Activated CD4-positive, CD25-positive, alpha-beta regulatory T cell treated with anti-CD3 and anti-CD28 coated beads, Interleukin-2, amount 50 U/mL, for 16 hours (primary cell): ENCODE measurements around the gene ZNF202.
A peak's percentile ranks its signal among the peaks of the same experiment; 100 is the strongest.
"Not testable (repeated sequence)": the region's sequence is repeated elsewhere in the genome, so short reads cannot be mapped to it uniquely, and the experiment has no call there.

Experiments
- DNase-seq: peaks from one replicate; pipeline ENCODE4 v3.0.0-alpha.2; 2020; ENCODE audit warnings: low read depth, low spot score

Gene ZNF202

GRCh38 chr11:123741159-123742030 is at the start of gene ZNF202:
ZNF202 (minus strand) TSS chr11:123741660; CDS start chr11:123730888, 10,772 bp downstream.
- DNase-seq = peak; percentile 83

- no peak for DNase-seq
Measured at GRCh38 chr11:123783536-123783935, 42.1 kb upstream of the ZNF202 start.

GRCh38 chr11:123778511-123778910 is 37.1 kb upstream of the ZNF202 start:
- no peak for DNase-seq

DNA sequence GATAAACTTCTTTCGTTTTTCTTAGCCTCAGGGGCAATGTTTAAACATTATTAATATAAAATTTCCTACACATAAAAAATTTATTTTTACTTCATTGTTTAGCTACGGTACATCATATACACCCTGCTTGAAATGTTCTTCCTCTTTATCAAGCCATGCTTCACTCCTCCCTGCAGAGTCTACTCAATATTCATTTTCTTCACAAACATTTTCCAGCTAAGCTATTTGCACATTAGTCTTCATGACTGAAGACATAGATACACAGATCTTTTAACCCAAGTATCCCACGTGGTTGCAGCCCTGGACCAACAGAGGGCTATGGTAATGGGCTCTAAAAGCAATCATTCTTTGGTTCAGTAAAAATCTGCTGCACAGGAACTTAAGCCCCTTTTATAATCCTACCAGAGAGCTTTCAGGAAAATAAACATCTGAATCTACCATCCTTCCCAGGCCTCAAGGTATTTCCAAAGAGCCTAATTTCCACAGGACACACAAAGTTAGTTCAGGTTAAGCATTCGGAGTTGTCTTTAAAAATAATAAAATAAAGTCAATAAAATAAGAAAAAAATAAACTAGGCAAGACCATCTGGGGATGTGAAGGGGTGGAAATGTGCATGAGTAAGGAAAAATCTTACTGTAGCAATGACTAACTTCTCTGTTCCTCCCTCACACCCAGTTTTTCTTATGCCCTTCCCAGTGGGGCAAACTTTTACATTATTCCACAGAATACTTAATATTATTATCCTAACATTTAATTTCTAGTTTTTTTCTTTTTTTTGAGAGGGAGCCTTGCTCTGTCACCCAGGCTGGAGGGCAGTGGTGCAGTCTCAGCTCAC is 34.5 kb upstream of the ZNF202 start:
- DNase-seq = no peak

GRCh38 chr11:123775289-123775688 is 33.8 kb upstream of the ZNF202 start:
- no peak for DNase-seq

GRCh38 chr11:123773959-123774358 is 32.5 kb upstream of the ZNF202 start:
- no peak for DNase-seq

- no peak for DNase-seq
Measured at GRCh38 chr11:123773026-123773425, 31.6 kb upstream of the ZNF202 start.

DNA sequence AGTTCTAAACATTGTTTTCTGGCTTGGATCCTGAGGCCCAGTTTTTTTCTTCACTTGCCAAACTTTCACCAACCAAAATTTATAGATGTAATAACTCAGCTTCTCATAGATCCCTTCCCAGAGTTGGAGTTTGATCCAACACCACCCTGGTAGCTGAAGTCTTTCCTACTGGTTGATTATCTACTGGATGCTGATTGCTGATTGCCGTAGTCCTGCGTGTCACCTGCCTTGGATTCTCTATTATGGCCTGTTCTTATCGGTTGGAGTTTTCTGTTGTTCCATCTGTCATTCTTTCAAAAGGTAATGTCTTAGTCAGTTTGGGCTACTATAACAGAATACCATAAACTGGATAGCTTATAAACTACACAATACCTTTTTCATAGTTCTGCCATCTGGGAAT is 30.2 kb upstream of the ZNF202 start:
- DNase-seq = no peak

DNA sequence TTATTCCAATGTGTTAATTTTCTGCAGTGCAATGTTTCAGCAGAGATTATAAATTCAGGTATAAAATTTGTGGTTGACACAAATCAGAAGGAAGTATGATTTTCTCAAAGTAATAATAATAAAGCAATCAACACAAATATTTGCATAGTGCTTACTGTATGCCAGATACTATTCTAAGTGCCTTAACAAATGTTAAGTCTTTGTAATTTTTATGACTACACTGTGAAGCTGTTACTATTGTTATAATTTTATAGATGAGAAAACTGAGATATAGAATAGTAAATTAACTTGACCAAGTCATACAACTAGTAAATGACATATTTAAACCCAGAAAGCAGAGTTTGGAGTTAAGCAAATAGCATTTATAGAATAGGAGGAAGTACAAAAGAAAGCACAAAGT is 29.3 kb upstream of the ZNF202 start:
- no peak for DNase-seq

DNA sequence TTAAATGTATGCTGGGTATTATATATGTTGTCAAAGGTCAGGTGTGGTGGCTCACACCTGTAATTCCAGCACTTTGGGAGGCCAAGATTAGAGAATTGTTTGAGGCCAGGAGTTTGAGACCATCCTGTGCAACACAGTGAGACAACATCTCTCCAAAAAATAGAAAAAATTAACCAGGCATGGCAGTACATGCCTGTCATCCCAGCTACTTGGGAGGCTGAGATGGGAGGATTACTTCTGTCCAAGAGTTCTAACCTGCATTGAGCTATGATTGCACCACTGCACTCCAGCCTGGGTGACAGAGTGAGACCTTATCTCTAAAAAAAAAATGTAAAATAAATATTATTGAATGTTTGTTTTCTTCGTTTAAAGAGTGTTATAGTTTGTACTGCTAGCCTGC is 24.1 kb upstream of the ZNF202 start:
- DNase-seq = no peak

- no peak for DNase-seq
Measured at GRCh38 chr11:123762422-123762821, 21.0 kb upstream of the ZNF202 start.

DNA sequence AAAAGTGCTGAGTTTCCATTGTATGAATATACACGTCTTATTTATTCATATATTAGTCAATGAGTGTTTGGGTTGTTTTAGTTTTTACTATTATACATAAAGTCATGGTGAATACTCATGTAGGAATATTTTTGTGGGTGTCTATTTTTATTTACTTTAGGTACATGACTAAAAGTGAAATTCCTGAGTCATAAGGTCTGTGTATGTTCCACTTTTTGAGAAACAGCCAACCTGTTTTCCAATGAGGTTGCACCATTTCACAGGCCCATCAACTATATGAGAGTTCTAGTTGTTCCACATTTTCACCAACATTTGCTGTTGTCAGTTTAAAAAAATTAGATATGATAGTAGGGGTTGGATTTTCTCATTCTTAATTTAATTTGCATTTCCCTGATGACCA is 19.4 kb upstream of the ZNF202 start:
- no peak for DNase-seq

GRCh38 chr11:123757976-123758375 is 16.5 kb upstream of the ZNF202 start:
- no peak for DNase-seq

DNA sequence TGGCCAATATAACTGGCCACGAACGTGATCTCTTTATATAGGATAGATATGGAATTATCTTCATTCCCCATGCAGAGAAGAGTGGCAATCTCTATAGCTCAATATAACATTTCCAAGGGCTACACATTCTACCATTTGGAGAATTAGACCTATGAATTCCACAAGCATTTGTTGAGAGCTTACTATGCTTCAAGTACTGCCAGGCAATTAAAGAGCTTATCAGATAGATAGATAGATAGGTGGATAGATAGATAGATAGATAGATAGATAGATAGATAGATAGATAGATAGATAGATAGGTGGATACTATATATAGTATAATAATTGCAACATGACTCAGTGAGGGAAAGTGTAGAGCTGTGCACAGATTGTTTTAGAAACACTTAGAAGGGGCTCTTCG is 14.4 kb upstream of the ZNF202 start:
- DNase-seq = no peak

DNA sequence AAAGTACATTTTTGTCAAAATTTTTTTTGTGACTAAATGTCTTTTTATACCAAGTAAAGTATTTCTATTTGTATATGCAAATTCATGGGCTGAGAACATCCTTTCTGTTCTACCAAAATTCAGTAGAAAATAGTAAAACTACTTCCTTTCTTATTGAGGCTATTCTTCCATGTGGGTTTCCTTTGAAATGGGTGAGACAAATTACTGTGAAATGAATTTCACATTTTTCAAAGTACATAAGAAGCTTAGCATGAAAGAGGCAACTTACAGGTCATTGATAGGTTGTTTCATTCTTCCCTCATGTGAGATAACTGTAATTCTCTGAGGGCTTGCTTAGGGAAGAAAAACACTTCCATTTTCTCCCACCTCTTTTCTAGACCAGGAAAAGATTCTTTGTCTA is 13.9 kb upstream of the ZNF202 start:
- DNase-seq = no peak

DNA sequence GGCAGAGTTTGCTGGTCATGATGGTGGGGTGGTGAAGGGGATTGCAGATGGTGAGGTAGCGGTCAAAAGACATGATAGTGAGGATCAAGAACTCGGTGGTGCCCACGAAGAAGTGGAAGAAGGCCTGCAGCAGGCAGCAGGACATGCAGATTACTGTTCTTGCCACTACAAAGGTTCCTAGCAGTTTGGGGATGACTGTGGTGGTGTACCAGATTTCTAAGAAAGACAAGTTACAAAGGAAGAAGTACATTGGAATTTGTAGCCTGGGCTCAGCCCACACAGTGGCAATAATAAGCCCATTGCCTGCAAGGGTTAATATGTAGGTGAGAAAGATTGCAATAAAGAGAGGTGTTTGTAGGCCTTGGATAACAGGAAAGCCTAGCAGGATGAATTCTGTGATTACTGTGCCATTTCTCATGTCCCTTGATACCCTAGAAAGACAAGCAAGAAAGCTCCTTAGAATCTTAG is 12.7 kb upstream of the ZNF202 start, which contains the start of gene OR6X1:
Gene OR6X1 (minus strand): TSS at position 418 of the 468 bp plus-strand sequence. CDS start 0 bp downstream, at position 418.
- no peak for DNase-seq

DNA sequence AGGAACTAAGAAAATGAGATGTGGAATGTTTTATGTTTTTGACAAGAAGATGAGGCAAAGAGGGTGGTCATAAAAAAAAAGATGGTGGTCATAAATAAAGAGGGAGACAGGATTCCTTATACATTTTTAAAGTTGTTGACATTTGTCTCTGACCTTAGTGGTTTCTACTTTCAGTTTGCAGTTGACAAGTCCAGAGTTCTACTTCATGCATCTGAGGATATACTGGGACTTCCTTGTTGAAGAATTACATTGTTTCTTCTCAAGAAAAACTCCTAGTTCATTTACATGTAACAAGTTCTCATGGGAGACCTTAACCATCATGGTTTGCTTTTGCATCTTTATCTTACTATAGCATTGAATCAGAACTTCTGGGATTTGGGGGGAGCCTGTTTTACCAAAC is 11.7 kb upstream of the ZNF202 start:
- no peak for DNase-seq

DNA sequence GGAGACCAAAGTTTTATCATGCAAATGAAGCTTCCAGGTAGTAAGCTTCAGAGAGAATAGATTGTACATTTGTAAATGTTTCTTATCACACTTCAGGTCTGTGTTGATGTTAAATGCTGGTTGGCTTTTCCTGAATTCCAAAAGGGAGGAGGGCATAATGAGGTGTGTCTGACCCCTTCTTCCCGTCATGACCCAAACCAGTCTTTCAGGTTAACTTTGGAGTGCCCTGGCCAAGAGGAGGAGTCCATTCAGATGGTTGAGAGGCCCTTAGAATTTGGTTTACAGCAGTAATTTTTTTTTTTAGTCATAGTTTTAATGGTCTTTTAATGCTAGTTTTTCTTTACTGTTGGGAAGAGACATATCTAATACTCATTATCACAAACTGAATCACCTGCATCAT is 10.3 kb upstream of the ZNF202 start:
- no peak for DNase-seq

GRCh38 chr11:123748349-123748748 is 6.9 kb upstream of the ZNF202 start:
- not testable (repeated sequence) for DNase-seq

DNA sequence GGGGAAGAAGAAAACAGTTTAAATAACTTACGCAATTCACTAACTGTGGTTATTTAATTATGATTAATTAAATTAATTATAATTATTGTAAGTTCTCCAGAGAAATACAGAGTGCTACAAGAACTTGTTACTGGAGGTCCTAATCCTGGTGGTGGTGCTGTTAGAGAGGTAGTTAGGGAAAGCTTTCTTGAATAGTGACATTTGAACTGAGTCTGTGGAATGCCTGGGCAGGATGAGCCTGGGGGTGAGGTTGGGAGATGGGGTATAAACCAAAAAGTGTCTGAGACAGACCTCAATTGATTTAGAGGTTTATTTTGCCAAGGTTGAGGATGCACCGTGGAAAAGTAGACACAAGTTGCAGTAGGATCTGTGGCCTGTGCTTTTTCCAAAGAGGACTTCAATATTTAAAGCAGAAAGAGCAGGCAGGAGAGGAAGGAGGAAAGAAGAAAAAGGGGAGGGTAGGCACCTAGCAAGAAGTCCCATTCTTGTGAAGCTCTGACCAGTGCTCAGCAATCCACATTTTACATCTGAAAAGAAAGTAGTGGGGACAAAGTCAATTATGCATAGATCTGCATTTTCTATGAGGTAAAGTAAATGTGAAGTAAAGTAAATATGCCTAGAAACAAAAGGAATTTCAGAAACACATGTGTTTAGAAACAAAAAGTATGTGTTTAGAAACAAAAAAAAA is 4.4 kb upstream of the ZNF202 start:
- DNase-seq = no peak

DNA sequence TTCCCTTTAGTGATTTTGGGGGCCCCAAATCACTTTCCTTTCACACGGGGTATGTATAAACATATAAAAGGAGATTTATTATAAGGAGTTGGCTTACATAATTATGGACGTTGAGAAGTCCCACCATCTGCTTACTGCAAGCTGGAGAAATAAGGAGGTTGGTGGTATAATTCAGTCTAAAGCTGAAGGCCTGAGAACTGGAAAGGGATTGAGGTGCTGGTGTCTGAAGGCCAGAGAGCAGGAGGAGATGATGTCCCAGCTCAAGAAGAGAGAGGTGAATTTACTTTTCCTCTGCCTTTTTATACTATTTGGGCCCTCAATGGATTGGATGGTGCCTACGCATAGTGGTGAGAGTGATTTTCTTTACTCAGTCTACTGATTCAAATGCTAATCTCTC is 1.3 kb upstream of the ZNF202 start:
- no peak for DNase-seq
